ENCODE results near the gene SIL1.

DNA sequence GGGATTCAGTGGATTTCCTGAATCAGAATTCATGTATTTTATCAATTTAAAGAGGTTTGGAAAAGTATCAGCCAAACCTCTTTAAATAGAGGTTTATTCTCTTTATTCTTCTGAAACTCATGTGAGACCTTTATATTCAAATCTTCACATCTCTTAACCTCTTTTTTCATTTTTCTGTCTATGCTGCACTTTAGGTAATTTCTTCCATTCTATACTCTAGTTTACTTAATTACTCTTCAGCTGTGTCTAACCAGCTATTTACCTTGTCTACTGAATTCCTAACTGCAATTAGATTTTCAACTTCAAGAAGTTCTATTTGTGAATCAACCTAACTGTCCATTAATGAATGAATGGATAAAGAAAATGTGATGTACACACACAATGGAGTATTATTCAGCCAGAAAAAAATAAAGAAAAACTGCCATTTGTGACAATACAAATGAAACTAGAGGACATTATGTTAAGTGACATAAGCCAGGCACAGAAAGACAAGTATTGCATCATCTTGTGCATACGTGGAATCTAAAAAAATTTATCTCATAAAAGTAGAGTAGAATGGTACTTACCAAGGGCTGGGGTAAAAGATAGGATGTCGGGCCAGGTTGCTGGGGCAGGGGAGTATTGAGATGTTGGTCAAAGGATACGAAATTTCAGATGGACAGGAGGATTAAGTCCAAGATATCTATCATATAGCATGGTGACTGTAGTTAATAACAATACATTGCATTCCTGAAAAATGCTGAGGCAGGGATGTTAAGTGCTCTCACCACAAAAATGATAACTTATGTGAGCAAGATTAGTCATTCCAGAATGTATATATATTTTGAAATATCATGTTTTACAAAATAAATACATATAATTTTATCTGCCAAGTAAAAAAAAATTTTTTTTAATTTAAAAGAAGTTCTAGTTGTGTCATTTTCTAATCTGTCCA, 193.5 kb downstream of the SIL1 start:
- TF ChIP-seq, protein P1, sequence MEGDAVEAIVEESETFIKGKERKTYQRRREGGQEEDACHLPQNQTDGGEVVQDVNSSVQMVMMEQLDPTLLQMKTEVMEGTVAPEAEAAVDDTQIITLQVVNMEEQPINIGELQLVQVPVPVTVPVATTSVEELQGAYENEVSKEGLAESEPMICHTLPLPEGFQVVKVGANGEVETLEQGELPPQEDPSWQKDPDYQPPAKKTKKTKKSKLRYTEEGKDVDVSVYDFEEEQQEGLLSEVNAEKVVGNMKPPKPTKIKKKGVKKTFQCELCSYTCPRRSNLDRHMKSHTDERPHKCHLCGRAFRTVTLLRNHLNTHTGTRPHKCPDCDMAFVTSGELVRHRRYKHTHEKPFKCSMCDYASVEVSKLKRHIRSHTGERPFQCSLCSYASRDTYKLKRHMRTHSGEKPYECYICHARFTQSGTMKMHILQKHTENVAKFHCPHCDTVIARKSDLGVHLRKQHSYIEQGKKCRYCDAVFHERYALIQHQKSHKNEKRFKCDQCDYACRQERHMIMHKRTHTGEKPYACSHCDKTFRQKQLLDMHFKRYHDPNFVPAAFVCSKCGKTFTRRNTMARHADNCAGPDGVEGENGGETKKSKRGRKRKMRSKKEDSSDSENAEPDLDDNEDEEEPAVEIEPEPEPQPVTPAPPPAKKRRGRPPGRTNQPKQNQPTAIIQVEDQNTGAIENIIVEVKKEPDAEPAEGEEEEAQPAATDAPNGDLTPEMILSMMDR (IDR thresholded peaks at IDR 0.05), result no peak
- TF ChIP-seq POLR2AphosphoS5 (IDR thresholded peaks at IDR 0.05) (no peak), POLR2A (IDR thresholded peaks at IDR 0.05) (no peak)
